HG03439 (cell line): ENCODE measurements around the gene MVD.

ENCODE experiments used
- ATAC-seq: cut with Tn5 transposase; IDR thresholded peaks from one replicate; pipeline ENCODE4 v1.9.1; 2021; ENCODE audit warnings: mild to moderate bottlenecking, moderate library complexity; ENCODE audit not compliant: unreplicated experiment

Gene MVD

DNA sequence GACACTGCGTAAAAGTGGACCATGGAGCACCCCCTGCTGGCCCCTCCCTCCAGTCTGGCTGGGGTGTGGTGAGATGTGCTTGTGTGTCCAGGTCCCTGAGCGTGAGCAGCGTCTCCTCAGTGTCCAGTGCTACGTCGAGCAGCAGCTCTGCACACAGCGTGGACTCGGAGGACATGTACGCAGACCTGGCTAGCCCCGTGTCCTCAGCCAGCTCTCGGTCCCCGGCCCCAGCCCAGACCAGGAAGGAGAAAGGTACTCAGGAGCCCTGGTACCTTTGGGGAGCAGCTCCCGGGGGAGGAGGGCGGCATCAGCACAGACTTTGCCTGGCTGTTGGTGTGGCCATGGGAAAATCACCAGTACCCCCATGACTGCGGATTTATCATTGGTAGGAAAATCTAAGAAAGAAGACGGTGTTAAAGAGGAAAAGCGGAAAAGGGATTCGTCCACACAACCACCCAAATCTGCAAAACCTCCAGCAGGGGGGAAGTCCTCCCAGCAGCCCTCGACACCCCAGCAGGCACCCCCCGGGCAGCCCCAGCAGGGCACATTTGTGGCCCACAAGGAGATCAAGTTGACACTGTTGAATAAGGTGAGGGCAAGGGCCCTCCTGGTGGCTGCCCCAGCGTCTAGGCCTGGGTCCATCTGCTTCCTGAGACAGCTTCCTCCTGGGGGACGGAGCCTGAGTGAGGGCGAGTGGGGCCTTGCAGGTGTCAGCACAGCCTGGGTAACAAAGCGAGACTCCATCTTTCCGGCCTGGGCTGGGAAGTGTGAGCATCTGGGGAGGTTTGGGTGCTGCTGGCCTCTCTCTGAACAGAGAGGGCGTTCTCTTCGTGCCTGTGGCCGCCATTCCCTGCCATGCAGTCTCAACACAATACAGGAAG, 35.1 kb downstream of the MVD start:
- no peak for ATAC-seq

DNA sequence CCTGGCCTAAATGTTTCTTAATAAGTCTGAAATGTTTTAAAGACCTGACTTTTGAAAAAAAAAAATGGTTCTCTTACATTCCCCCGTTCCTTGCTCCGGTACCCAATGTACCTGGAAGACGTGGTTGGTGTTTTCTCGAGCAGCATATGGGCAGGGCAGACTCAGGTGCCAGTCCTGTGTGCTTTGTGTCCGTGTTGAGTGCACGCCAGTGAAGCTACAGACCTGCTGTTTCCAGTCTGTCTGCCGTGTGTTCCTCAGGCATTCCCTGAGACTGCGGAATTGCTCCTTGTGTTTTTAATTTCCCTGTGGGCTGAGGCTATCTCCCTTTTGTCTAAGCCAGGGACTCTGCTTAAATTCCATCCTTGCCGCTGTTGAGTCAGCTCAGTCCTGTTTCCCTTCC, 36.2 kb downstream of the MVD start:
- no peak for ATAC-seq

DNA sequence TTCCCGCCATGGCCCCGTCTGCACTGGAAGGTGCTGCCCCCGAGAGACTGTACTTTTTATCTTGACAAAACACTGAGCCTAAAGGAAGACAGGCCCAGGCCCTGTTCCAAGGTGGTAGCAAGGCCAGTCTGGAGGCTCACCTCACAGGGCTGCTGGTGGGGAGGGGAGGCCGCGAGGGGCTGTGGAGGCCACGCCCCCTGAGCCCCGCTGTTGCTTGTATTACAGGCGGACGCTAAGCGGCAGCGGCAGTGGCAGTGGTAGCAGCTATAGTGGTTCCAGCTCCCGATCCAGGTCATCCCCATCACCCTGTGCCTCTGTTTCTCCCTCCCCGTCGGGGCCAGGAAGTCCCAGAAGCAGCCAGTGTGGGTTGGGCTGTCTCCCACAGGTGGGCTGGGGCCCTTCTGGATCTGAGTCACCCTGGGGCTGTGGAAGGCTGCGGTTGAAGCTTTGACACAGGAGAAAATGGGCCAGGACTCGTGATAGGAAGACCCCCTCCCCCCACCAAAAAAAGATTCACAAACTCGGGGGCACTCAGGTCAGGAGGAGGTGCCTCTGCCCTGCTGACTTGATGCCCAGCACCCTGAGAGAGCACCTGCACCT, 37.8 kb downstream of the MVD start:
- ATAC-seq = no peak

DNA sequence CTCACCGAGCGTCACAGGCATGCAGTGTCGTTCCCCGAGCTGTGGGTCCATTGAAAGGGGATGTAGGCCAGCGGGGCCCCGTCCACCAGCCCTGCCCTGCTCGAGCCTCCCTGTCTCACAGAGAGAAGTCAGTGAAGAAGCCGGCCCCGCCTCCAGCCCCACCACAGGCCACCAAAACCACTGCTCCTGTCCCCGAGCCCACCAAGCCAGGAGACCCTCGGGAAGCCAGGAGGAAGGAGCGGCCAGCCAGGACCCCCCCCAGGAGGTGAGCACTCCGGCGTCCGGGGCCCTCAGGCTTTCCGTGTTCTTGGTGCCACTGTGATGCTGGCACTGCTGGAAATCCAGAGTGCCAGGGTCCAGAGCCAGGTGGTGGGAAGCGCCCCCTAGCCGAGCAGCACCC, 38.4 kb downstream of the MVD start:
- no peak for ATAC-seq

DNA sequence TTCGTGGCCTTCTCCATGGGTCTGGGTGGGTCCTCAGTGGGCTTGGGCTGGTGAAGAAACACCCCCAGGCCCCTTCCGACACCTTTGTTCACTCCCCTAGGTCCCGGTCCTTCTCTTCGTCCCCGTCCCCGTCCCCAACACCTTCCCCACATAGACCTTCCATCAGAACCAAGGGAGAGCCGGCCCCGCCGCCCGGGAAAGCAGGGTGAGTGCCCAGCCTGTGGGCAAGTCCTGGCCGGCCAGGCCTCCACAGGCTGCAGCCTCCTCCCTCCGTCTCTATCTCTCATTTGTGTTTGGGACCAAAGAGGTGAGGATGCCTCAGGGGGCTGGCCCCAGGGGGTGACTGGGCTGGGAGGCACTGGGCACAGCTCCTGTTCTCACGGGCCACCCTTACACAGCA, 39.0 kb downstream of the MVD start:
- ATAC-seq = no peak

DNA sequence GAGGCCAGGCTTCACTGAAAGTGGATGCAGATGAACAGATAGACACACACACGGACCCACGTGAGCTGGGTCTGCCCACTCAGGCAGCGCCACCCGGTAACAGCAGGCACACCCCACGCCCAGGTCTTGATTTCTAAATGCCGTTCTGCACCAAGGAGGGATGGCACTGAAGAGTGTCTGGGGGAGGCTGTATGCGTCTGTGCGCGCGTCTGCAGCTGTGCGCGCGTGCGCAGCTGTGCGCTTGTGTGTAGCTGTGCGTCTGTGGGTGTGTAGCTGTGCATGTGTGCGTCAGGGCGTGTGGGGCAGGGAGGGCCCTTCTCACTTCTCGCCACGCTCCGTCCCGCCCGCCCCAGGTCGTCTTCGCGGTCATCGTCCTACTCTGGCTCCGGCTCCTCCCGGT, 40.0 kb downstream of the MVD start:
- ATAC-seq = no peak

DNA sequence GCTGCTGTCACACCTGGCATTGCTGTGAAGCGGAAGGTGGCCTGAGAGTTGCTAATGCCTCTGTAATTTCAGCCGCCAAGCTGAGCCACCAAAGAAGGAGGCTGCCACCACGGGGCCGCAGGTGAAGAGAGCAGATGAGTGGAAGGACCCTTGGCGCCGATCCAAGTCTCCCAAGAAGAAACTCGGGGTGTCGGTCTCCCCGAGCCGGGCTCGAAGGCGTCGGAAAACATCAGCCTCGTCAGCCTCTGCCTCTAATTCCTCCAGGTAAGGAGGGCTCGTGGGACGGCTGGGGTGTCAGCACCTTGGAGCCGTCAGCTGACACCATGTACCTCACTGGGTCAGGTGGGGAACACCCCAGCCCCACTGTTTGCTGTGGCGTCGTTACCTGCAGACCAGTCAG, 40.8 kb downstream of the MVD start:
- ATAC-seq = no peak

DNA sequence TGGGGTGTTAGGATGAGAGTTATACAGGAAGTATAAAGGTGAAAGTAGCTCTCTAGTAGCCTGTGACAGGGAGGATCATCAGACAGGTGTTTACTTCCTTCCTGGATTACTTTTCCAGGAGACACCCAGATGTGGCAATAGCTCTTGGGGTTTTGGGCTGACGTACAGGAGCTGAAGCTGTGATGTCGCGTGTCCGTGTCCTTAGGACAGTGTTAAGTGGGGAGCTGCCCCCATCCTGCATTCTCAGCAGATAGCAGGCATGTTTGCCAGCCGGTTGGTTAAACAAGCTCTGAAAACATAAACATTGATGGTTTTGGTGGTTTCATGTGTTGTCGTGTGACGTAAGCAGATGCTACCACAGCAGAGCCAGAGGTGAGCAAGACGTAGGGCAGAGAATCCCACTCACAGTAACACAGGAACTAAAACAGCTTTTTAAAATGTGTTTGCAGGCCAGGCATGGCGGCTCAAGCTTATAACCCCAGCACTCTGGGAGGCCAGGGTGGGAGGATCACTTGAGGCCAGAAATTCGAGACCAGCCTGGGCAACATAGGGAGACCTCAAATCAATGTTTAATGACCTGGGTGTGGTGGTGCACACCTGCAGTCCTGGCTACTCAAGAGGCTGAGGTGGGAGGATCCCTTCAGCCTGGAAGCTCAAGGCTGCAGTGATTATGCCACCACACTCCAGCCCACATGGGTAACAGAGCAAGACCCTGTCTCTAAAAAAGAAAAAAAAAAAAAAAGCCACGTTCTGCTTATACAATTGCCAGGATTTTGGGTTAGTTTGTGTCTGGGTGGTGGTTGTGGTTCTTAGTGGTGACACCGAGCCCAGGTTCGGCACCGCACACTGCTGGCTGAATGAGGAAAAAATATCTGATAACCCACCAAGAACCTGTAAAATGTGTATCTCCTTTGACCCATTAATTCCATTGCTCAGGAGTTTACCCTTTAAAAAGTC, 42.8 kb downstream of the MVD start:
- no peak for ATAC-seq

DNA sequence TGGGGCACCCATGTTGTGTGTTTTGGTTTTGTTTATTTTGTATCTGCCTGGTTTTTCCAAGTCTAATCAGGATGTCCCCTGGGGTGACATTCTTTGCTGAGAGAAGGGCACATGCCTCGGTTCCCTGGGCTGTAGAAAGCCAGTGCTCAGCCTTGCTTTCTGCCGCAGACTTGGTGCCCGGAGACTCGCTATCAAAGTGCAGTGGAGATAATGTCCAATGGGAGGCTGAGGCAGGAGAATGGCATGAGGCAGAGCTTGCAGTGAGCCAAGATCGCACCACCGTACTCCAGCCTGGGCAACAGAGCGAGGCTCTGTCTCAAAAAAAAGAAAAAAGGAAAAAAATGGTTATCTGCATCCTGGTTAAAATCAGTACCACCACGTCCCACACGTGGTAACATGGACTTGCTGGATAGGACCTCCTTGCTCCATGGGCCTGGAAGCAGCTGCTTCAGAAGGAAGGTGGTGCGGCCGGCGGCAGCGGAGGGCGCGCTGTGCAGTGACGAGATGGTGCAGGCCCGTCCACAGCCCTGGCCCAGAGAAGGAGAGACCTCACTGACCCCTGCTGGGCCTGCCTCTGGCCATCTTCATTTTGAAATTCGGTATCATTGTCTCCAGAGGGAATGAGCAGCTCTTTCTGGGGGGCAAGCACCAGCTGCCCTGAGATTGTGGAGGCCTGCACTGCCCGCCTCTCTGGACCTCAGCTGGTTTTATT, 43.8 kb downstream of the MVD start:
- no peak for ATAC-seq

DNA sequence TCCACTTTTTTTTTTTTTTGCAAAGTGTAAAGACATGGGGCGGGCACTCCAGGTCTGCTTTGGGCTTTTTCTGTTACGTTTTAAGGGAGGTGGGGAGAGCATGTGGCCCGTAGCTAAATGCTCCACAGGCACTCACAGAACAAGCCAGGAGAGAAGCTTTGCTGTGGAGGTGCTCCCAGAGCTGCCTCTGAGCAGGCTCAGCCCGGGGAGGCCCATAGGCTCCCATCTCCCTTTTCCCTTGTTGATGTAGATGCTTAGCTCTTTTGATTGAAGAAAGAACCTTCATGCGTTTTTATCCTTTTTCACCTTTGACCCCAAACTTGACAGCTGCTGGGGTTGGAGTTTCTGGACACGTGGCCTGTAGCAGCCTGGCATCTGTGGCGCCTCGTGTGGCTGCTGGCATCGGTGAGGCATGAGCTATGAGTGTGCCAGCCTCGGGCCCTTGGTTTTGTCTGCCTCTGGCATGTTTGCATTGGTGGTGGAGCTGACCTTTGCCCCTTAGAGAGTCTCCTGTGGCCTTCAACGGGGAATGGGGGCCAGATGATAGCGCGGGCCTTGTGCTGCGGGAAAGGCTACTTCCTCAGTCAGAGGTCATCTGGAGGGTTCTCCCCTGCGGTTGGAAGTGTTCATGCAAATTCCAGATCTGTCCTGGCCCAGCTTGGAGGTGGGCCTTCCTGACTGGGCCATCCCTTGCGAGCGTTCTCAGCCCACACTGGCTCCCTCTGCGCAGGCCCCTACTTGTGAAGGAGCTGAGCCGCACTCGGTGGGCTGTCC, 44.5 kb downstream of the MVD start:
- ATAC-seq = no peak

DNA sequence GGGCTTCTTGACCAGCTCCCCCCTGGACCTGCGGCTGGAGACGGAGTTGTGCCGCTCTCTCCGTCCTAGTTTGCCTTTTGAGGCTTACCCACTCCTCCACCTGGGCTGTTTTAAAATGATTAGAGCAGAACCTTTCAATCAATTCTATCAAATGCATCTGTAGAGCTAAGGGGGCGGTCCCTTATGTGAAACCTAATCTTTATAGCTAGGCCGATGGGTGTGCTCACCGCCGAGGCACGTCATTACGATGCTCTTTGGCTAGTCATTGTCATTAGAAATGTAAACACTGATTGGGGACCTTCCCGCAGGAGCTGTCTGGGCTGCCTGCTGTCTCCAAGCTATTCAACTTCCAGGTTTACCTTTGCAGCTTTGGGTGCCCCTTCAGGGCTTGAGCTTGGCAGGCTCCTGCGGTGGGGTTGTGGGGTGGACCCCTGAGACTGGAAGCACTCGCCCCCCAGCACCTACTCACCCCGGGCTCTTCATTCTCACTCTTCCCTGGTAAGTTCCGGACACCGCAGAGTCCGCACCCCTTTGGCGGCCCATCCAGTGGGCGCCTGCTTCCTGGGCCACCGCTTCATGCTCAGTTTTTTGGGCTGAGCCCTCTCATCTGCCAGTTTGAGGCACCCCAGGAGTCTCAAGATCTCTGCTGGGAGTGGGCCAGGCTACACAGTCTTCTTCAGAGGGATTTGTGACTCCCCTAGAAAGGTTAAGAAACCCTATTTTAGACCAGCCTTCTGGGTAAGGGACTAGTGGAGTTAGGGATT, 45.4 kb downstream of the MVD start:
- ATAC-seq = no peak

DNA sequence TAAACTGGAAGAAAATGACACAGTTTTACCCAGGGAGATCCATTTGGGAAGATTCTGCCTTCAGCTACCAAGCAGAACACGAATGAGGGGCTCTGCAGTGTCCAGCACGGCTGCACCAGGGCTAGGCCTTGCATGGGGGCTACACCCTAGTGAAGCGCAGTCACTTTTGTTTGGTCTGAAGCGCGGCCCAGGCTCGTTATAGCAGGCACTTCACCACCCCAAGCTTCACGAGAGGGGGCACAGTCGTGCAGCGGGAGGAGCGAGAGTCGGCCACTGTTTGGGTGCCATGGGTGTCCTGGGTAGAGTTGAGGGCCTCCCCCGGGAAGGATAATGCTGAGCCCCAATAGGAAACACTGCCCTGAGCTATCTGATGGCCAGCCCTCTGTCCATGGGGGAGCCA, 46.2 kb downstream of the MVD start:
- no peak for ATAC-seq

DNA sequence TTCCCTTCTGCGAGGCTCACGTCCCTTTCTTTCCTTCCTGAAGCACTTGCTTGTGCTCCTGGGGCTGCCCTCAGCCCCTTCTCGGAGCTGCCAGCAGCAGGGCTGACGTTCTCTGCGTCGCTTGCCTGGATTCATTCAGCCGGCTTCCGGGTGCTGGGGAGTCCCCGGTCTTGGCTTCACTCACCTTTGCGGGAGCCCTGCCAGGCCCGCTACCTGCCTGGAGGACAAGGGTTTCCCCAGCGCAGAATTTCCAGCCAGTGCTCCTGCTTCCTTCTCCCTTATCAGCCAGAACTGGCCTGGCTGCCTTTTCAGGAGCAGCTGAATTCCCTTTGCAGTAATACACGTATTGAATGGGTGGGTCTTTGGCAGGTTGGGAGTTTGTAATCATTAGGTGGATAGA, 46.6 kb downstream of the MVD start:
- no peak for ATAC-seq

DNA sequence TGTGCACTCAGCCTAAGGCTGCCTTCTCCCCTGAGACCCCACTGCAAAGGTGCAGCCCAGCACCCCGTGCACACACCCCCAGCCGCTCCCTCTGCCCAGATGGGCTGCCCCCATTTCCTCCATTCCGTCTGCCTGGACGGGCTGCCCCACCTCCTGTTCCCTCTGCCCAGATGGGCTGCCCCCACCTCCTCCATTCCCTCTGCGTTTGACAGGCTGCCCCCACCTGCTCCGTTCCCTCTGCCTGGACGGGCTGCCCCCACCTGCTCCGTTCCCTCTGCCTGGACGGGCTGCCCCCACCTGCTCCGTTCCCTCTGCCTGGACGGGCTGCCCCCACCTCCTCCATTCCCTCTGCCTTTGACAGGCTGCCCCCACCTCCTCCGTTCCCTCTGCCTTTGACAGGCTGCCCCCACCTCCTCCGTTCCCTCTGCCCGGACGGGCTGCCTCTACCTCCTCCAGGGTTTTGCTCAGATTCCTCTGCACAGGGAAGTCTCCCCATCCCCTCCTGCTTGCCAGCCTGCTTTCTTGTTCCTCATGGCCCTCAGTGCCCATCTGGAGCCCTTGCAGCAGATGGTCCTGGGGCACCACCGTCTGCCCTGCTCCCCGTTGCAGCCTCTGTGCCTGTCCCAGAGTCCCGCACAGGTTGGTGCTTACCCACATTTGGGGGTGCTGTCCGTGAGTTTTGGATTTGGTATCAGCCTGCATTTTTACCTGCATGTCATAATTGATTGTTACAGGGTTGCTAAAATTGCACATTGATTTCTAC, 47.9 kb downstream of the MVD start:
- ATAC-seq = no peak

DNA sequence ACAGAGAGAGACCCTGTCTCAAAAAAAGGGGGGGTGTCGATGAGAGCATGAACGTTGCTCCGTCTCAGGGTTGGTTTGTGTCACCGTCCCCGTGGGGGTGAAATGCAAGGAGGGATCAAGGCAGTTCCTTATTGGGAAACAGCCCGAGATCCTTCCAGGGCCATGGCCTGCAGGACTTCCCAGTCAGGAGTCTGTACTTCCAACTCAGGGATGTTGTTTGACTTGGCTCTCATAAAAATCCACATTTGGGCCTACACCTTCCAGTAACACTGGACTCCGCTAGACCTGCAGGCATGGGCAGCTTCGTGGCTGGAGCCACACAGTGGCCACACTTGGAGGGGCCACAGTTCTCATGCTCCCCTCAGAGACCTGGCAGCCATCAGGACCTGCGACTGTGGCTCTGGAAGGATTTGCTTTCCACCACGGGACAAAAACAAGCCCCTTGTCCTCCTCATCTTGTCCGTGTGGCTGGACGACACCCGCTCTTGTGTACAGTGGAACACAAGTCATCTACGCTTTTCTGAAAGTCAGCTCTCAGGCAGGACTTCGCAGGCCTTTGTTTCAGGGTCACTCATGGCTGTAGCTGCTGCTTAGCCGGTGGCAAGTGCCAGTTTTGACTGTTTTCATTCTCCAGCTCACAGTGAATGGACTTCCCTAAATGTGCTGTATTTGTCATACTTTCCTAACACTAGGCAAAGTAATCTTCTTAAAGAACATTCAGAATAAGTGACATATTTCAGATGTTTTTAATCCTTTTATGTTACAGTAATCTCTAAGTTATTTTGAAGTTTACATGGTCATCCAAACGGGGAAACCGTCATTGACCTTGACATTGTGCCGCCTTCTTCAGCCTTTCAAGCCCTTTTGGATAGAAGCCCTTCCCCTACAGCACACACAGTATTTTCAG, 48.7 kb downstream of the MVD start:
- no peak for ATAC-seq

DNA sequence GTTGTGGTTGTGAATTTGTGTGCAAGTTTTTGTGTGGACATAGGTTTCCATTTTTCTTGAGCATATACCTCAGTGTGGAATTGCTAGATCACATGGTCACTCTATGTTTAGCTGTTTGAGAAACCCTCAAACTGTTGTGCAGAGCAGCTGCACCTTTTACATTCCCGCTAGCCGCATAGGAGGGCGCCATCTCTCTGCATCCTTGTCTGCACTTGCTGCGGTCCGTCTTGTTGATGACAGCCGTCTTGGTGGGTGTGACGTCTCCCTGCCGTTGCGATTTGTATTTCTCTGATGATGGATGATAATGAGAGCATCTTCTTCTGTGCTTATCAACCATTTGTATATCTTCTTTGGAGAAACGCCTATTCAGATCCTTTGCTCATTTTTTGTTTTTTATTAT, 49.6 kb downstream of the MVD start:
- no peak for ATAC-seq

DNA sequence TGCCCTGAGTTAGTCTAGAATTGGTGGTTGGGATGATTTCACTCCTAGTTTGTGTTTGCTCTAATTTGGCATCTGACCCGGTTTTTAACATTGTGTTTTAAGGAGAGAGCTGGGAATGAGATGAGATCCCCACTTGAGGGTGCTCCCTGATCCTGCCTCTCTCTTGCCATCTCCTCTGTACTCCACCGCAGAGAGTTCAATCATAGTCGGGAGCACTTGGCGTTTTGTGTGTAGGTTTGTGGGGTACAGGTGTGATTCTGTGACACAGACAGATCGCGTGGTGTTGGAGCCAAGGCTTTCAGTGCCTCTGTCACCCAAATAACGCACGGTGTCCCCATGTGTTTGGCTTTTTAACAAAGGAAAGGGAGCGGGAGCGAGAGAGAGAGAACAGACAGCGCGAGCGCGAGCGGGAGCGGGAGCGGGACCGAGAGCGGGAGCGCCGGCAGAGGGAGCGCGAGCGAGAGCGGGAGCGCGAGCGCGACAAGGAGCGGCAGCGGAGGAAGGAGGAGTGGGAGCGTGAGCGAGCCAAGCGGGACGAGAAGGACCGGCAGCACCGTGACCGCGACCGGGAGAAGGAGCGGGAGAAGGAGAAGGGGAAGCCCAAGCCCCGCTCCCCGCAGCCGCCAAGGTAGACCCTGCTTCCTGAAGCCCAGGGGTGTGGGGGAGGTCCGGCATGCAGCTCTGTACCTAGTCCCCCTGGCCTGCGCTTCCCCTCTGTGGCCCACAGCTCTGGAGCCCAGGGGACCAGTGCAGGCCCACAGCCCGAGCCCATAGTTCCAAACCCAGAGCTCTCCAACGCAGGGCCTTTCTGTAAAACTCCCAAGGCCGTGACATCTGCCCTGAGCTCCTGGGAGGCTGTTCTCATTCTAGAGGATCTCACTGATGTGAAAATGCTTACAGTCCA, 51.7 kb downstream of the MVD start:
- no peak for ATAC-seq
